Measurements from ENCODE around the gene GFY.

GRCh38 chr19:49390131-49390928, 34.9 kb upstream of the GFY start:
- TF ChIP-seq RARB (CRISPR knock-in tag; IDR thresholded peaks at IDR 0.05) (no peak), ESRRG (CRISPR knock-in tag; IDR thresholded peaks at IDR 0.05) (no peak), PATZ1 (CRISPR knock-in tag; IDR thresholded peaks at IDR 0.05; ENCODE audit: borderline replicate concordance) (no peak), CSRNP3 (CRISPR knock-in tag; IDR thresholded peaks at IDR 0.05) (no peak), CREB5 (CRISPR knock-in tag; IDR thresholded peaks at IDR 0.05; ENCODE audit: low read depth) (no peak), TCF4 (CRISPR knock-in tag; IDR thresholded peaks at IDR 0.05; ENCODE audit: borderline replicate concordance) (no peak), ARNTL (CRISPR knock-in tag; IDR thresholded peaks at IDR 0.05; ENCODE audit: borderline replicate concordance, low read depth) (no peak), GLIS3 (CRISPR knock-in tag; IDR thresholded peaks at IDR 0.05) (no peak), PPARA (CRISPR knock-in tag; IDR thresholded peaks at IDR 0.05; ENCODE audit: borderline replicate concordance) (no peak)
